AG04450 (cell line): ENCODE results near the gene RARG. TPM values are rescaled to one million over a fixed set of nuclear protein-coding genes. Genes with fewer than 3 reads are reported as not detected.
"Not testable (repeated sequence)": the region's sequence is repeated elsewhere in the genome, so short reads cannot be mapped to it uniquely, and the experiment has no call there.

Experiments used
- CTCF ChIA-PET: fragments of 300-600, 350-600 bp; formaldehyde crosslinking; extraction: SDS; loops from one replicate; lab custom pipeline; 2022; ENCODE audit warnings: antibody characterized with exemption, inconsistent platforms; lab: Charles Lee
- POLR2A ChIA-PET: fragments of 350-600 bp; formaldehyde crosslinking; extraction: SDS; loops from one replicate; lab custom pipeline; 2021; ENCODE audit warnings: antibody characterized with exemption, inconsistent platforms; lab: Yijun Ruan, JAX
- DNase-seq: peaks from one replicate; pipeline ENCODE4 v3.0.0-alpha.2; 2011; ENCODE audit warnings: low read depth, low spot score
- H3K27ac ChIP-seq: one replicate; pipeline ENCODE4 v1.5.1; 2012; ENCODE audit warnings: low read depth, low read length, control low read depth
- H3K27me3 ChIP-seq: one replicate; pipeline ENCODE4 v1.6.0; 2012; ENCODE audit warnings: low read length; ENCODE audit not compliant: control insufficient read depth, insufficient read depth
- H3K4me3 ChIP-seq: 2 replicates; pipeline ENCODE4 v1.5.1; 2011; ENCODE audit warnings: mild to moderate bottlenecking, low read depth, low read length, control low read depth
- H3K9me3 ChIP-seq: 2 replicates; pipeline ENCODE4 v1.5.1; 2012; ENCODE audit warnings: low read length; ENCODE audit not compliant: control insufficient read depth, insufficient read depth
- polyA plus RNA-seq: library from polyadenylated mRNA; depleted of rRNA; stranded (reverse); fragments of >200 nt; gene quantifications from 2 replicates; pipeline ENCODE4 v1.2.3, GENCODE V29; 2011
- TF ChIP-seq, protein P1 (sequence below): IDR thresholded peaks from 2 replicates; pipeline ENCODE4 v1.5.1; 2011; ENCODE audit warnings: low read depth, low read length, control low read depth, inconsistent platforms

Gene RARG
- polyA plus RNA-seq, 1 experiment, result 20.1 TPM

DNA sequence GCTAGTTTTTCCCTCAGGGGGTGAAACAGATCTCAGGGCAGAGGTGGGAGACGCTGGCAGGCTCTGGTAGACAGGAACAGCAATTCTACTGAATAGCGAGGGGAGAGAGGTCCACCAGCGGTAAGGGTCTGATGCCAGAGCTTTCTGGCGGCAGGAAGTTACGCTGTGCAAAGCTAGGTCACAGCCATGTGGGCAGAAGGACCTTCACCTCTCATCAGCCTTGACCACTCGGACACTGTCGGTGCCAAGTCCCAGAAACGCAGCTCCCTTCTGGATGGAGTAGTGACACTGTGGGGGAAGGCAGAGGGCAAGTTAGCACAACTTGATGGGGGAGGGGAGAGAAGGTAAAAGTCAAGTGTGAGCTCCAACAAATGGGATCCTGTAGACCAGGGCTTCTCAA lies 61.8 kb downstream of the RARG start:
- Histone ChIP-seq H3K27ac (no peak overlapping the region), H3K4me3 (no peak overlapping the region), H3K27me3 (no peaks in the 10 kb centered on the region), H3K9me3 (no peaks in the 10 kb centered on the region)
- POLR2A ChIA-PET, result no interaction called here
- TF ChIP-seq, protein P1, sequence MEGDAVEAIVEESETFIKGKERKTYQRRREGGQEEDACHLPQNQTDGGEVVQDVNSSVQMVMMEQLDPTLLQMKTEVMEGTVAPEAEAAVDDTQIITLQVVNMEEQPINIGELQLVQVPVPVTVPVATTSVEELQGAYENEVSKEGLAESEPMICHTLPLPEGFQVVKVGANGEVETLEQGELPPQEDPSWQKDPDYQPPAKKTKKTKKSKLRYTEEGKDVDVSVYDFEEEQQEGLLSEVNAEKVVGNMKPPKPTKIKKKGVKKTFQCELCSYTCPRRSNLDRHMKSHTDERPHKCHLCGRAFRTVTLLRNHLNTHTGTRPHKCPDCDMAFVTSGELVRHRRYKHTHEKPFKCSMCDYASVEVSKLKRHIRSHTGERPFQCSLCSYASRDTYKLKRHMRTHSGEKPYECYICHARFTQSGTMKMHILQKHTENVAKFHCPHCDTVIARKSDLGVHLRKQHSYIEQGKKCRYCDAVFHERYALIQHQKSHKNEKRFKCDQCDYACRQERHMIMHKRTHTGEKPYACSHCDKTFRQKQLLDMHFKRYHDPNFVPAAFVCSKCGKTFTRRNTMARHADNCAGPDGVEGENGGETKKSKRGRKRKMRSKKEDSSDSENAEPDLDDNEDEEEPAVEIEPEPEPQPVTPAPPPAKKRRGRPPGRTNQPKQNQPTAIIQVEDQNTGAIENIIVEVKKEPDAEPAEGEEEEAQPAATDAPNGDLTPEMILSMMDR, result no peak
- DNase-seq, result no peak
- CTCF ChIA-PET, result interaction anchor here (4.2 kb wide), 1 partner anchor 11 kb away, joined by 47 read pairs; no protein-coding TSS in a partner anchor

DNA sequence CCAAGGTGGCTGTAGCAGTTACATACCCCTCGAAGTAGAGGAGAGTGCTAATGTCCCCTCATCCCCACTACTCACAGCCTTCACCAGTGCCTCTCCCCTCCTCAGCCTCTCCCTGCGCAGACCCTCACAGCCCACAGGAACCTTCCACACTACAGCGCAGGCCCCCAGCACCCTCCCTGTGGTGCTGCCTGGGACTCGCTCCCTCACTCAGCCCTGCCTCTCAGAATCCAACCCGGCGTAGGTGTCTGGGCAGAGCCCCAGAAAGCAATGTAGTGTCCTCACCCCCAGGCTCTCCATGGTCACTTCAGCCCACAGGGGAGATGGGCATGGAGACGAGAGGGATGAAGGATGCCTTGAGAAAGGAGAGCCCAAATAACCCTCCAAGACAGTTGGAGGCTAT lies 62.4 kb downstream of the RARG start:
- TF ChIP-seq, protein P1, result no peak
- no peak overlapping the region for H3K27ac ChIP-seq
- CTCF ChIA-PET, result interaction anchor here (4.2 kb wide), 1 partner anchor 10 kb away, joined by 47 read pairs; no protein-coding TSS in a partner anchor
- no peaks in the 10 kb centered on the region for H3K9me3 ChIP-seq
- H3K27me3 ChIP-seq, result no peaks in the 10 kb centered on the region
- DNase-seq, result no peak
- no peak overlapping the region for H3K4me3 ChIP-seq
- POLR2A ChIA-PET, result no interaction called here

DNA sequence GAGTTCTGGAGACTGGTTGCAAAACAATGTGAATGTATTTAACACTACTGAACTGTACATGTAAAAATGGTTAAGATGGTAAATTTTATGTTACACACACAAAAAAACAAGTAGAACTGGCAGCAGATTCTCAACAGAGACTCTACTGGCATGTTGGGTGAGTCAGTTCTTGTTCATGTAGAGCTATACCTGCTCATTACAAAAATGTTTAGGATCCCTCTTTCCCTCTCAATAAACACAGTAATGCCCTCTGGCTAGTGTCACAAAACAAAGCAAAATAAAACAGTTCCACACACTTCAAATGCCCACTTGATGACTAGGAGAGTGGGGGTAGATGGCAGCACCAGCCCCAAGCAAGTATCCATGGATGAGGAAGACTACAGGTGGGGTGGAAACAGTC lies 65.2 kb downstream of the RARG start:
- TF ChIP-seq, protein P1, result no peak
- DNase-seq, result no peak
- ChIA-PET POLR2A (no interaction called here), CTCF (no interaction called here)
- no peaks in the 10 kb centered on the region for H3K27me3 ChIP-seq
- no peaks in the 10 kb centered on the region for H3K9me3 ChIP-seq
- no peak overlapping the region for H3K27ac ChIP-seq
- no peak overlapping the region for H3K4me3 ChIP-seq

DNA sequence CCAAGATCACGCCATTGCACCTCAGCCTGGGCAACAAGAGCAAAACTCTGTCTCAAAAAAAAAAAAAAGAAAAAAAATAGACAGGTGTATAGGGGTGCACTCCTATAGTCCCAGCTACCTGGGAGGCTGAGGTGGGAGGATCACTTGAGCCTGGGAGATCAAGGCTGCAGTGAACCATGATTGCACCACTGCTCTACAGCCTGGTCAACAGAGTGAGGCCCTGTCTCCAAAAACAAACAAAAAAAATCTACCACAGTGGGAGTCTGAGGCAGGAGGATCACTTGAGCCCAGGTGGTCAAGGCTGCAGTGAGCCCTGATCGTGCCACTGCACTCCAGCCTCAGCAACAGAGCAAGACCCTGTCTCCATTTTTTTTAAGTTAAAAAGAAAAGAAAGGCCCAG lies 69.0 kb downstream of the RARG start:
- H3K9me3 ChIP-seq, DNase-seq, H3K27me3 ChIP-seq, H3K27ac ChIP-seq, H3K4me3 ChIP-seq, POLR2A ChIA-PET: not testable (repeated sequence)
- CTCF ChIA-PET, result interaction anchor here (0.6 kb wide), 1 partner anchor 29 kb away, joined by 3 read pairs; no protein-coding TSS in a partner anchor

DNA sequence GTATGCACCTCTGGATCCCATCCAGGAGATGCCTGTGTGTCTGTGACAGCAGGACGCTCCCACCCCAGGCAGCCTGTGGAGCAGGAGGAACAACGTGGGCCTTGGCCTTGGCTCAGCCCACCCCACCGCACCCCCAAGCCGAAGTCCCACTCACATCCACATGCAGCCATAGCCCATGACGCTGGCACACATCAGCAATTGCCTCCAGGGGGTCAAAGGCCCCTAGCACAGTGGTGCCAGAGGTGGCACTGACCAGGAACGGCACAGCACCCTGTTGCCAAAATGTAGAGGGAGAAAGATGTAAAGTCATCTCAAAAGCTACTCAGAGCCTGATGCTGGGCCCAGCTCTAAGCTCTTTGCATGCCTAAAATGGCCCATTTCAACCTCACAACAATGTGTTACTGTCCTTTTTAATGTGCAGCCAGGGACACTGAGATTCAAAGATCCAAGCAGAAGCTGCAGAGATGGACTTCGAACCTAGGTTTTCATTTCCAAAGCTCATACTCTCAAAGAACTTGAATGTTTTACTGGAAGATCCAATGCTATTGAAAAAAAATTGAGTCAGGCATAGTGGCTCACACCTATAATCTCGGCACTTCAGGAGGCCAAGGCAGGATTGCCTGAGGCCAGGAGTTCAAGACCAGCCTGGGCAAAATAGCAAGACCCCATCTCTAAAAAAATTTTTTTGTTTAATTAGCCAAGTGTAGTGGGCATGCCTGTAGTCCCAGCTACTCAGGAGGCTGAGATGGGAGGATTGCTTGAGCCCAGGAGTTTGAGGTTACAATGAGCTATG lies 70.7 kb downstream of the RARG start:
- TF ChIP-seq, protein P1, result no peak
- Histone ChIP-seq H3K9me3 (no peaks in the 10 kb centered on the region), H3K27me3 (no peaks in the 10 kb centered on the region), H3K27ac (no peak overlapping the region), H3K4me3 (no peak overlapping the region)
- no peak for DNase-seq
- POLR2A ChIA-PET, result interaction anchor here (0.7 to 1.2 kb wide), 2 partner anchors 19 kb away, joined by 4 to 5 read pairs; partner anchors contain the start of genes CSAD and ZNF740
- CTCF ChIA-PET, result interaction anchor here (0.7 to 4.8 kb wide), 8 partner anchors 10 to 183 kb away, joined by 4 to 47 read pairs (median 19); partner anchors contain the start of gene AAAS
